ENCODE results near the gene HDAC4. TPM values are rescaled to one million over a fixed set of nuclear protein-coding genes. Genes with fewer than 3 reads are reported as not detected.

The HDAC4 gene
- total and polyA plus RNA-seq, 2 of the 4 experiments (the other 2 are of a cell fraction): 4.1 to 7.2 TPM

- no peaks in the 10 kb centered on the region for H3K27me3 ChIP-seq (ENCODE audit: control insufficient read depth, insufficient read depth, low read length)
- POLR2A ChIA-PET (ENCODE audit: unreplicated experiment): no interaction called here
- peaks cover 14% of the 10 kb centered on the region; the same call in 1 of the 2 replicates for H4K20me1 ChIP-seq (ENCODE audit: insufficient read depth, low read length)
- in situ Hi-C loops (cut with MboI; ENCODE audit: low sequenced_read_pairs) (no loop called here), intact Hi-C loops (cut with micrococcal nuclease) (no loop called here), dilution Hi-C loops (cut with HindIII; ENCODE audit: low sequenced_read_pairs, unreplicated experiment) (no loop called here)
- no peak overlapping the region for H2BK120ac ChIP-seq (ENCODE audit: low read depth, low read length)
- no peak overlapping the region; the same call in 1 of the 2 replicates for H3K56ac ChIP-seq (ENCODE audit: extremely low read depth, insufficient read depth, low read length)
- peak overlapping the region; percentile 85; the same call in 1 of the 2 replicates for H3K23ac ChIP-seq (ENCODE audit: low read depth, low read length)
- H2AK9ac ChIP-seq (replicated peaks; ENCODE audit: low read depth, low read length, poor library complexity): peak overlapping the region; percentile 97
- H2BK5ac ChIP-seq (ENCODE audit: low read depth, low read length, poor library complexity, severe bottlenecking): no peak overlapping the region
- H2AFZ ChIP-seq (replicated peaks; ENCODE audit: low read length, poor library complexity): peak overlapping the region; percentile 19
- no peaks in the 10 kb centered on the region for H3K9me3 ChIP-seq (ENCODE audit: control insufficient read depth, insufficient read depth, low read length)
- ATAC-seq (ENCODE audit: low read depth): peak; percentile 7; the same call in 1 of the 2 replicates
- H4K91ac ChIP-seq (ENCODE audit: insufficient read depth, low read depth, low read length): peak overlapping the region; percentile 69
- peak overlapping the region; percentile 62 for H3K18ac ChIP-seq (ENCODE audit: low read depth, low read length)
- H2AK5ac ChIP-seq (ENCODE audit: low read depth, low read length): peak overlapping the region; percentile 63; the same call in 1 of the 2 replicates
- peak overlapping the region; percentile 6 to 36 for H4K8ac ChIP-seq (ENCODE audit: low read depth in 2 of 2, low read length in 2 of 2)
- peak overlapping the region; percentile 60; the same call in 1 of the 2 replicates for H2BK20ac ChIP-seq (ENCODE audit: low read depth, low read length)
- peak overlapping the region; percentile 73 for H3K4ac ChIP-seq (ENCODE audit: low read depth, low read length)
- peaks cover 6% of the 10 kb centered on the region; the same call in 1 of the 2 replicates for H3K36me3 ChIP-seq (ENCODE audit: control insufficient read depth, insufficient read depth, low read length)
- no peak for DNase-seq
- H3K27ac ChIP-seq (ENCODE audit: insufficient read depth, low read length): peak overlapping the region; percentile 76; the same call in 1 of the 2 replicates
- H3K14ac ChIP-seq (replicated peaks; ENCODE audit: low read depth, low read length): no peak overlapping the region; the same call in 1 of the 2 replicates
- peak overlapping the region; percentile 25; the same call in 1 of the 2 replicates for H3K4me3 ChIP-seq (ENCODE audit: insufficient read depth, low read depth, low read length)
- peaks cover 37 to 87% of the 10 kb centered on the region in 2 experiments for H3K79me1 ChIP-seq (ENCODE audit: low read depth in 1 of 2, low read length in 2 of 2)
- CTCF ChIA-PET: interaction anchor here (0.7 to 1.0 kb wide), 2 partner anchors 12 to 48 kb away, joined by 3 read pairs; no protein-coding TSS in a partner anchor
- peak overlapping the region; percentile 50 for H4K5ac ChIP-seq (ENCODE audit: low read depth, low read length)
- H3K9me1 ChIP-seq (ENCODE audit: insufficient read depth, low read length): peaks cover 22% of the 10 kb centered on the region
- BruUV-seq (replicated peaks): no TSS peak
- WGBS, 2 experiments (ENCODE audit: extremely low coverage in 2 of 2, insufficient read length in 1 of 2): 90% methylated on average over 2 of the region's 16 CpGs; no CpG with 5 or more reads in 1 of the 2 experiments
- no peak for TF ChIP-seq BHLHE40 (IDR thresholded peaks at IDR 0.05; ENCODE audit: low read depth, low read length)
- no peak for TF ChIP-seq CEBPB (IDR thresholded peaks at IDR 0.05; ENCODE audit: low read depth, low read length)
- TF ChIP-seq NFE2L2 (IDR thresholded peaks at IDR 0.05; ENCODE audit: low read depth, low read length): no peak
- TF ChIP-seq RAD21 (IDR thresholded peaks at IDR 0.05; ENCODE audit: low read length): no peak
- no peak for TF ChIP-seq RCOR1 (IDR thresholded peaks at IDR 0.05; ENCODE audit: insufficient replicate concordance, low read length)
- TF ChIP-seq MAFK (IDR thresholded peaks at IDR 0.05; ENCODE audit: low read depth, low read length): no peak
- no peak for TF ChIP-seq MAZ (IDR thresholded peaks at IDR 0.05; ENCODE audit: borderline replicate concordance, low read depth, low read length)
- no peak for TF ChIP-seq RFX5 (IDR thresholded peaks at IDR 0.05; ENCODE audit: low read depth, low read length)
- no peak for TF ChIP-seq CTCF (conservative IDR thresholded peaks at IDR 0.05; ENCODE audit: low read depth, low read length)
- no peak for TF ChIP-seq SMC3 (IDR thresholded peaks at IDR 0.05; ENCODE audit: low read depth, low read length)
- TF ChIP-seq POLR2A (IDR thresholded peaks at IDR 0.05; ENCODE audit: low read depth, low read length): no peak
- no peak overlapping the region for H2BK15ac ChIP-seq (ENCODE audit: low read depth, low read length)
- peaks cover 23% of the 10 kb centered on the region; the same call in 1 of the 2 replicates for H3K4me1 ChIP-seq (ENCODE audit: control insufficient read depth, insufficient read depth, low read length)
- H3K9ac ChIP-seq (ENCODE audit: low read depth, low read length): peak overlapping the region; percentile 50; the same call in 1 of the 2 replicates
- H3K4me2 ChIP-seq (ENCODE audit: low read depth, low read length): peak overlapping the region; percentile 69
Measured at GRCh38 chr2:239307921-239308613, 92.8 kb downstream of the HDAC4 start.

Measured in IMR-90 (cell line).